MM.1S (cell line): ENCODE measurements around the gene SLC35B4.

Experiments used
- EZH2 ChIP-seq: fragments of 300-600 bp; sonication (generic); optimal IDR thresholded peaks from 2 replicates; pipeline ENCODE3; 2017; ENCODE audit warnings: low read depth, mild to moderate bottlenecking, antibody characterized with exemption, low read length, mixed read lengths
- EZH2phosphoT487 ChIP-seq: fragments of 300-600 bp; sonication (generic); IDR thresholded peaks from 2 replicates; pipeline ENCODE4 v1.6.1; 2018; ENCODE audit warnings: antibody characterized with exemption, low read length
- TF ChIP-seq, protein P1 (sequence below): fragments of 300-600 bp; sonication (generic); IDR thresholded peaks from 2 replicates; pipeline ENCODE4 v1.5.1; 2016; ENCODE audit warnings: antibody characterized with exemption, low read length, mixed read lengths

DNA sequence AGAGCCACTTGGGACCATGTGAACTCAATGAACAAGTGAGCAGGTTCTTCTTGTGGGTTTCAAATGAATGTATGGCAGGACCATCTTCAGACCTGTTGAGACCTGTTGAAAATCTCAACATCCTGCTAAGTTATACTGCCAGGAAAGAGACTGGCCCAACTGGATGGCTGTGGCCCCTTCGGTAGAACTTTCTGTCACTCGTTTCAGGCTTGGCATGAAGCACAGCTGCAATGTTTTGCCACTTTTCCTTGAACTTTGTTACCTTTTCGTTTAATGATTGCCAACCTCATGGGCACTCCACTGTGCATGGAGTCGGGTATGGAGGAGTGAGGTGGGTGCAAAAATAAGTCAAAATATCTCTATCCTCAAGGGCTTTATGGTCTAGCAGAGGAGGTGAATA, 36.7 kb upstream of the SLC35B4 start:
- TF ChIP-seq, protein P1, sequence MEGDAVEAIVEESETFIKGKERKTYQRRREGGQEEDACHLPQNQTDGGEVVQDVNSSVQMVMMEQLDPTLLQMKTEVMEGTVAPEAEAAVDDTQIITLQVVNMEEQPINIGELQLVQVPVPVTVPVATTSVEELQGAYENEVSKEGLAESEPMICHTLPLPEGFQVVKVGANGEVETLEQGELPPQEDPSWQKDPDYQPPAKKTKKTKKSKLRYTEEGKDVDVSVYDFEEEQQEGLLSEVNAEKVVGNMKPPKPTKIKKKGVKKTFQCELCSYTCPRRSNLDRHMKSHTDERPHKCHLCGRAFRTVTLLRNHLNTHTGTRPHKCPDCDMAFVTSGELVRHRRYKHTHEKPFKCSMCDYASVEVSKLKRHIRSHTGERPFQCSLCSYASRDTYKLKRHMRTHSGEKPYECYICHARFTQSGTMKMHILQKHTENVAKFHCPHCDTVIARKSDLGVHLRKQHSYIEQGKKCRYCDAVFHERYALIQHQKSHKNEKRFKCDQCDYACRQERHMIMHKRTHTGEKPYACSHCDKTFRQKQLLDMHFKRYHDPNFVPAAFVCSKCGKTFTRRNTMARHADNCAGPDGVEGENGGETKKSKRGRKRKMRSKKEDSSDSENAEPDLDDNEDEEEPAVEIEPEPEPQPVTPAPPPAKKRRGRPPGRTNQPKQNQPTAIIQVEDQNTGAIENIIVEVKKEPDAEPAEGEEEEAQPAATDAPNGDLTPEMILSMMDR: no peak
- TF ChIP-seq EZH2phosphoT487: no peak
- no peak for TF ChIP-seq EZH2
